Measurements from ENCODE around the gene DTHD1.

Gene DTHD1

GRCh38 chr4:36316607-36317006 is 35.2 kb downstream of the DTHD1 start:
- DNase-seq (ENCODE audit: low spot score) = no peak

GRCh38 chr4:36317721-36318120 is 36.3 kb downstream of the DTHD1 start:
- no peak for DNase-seq (ENCODE audit: low spot score)

GRCh38 chr4:36320117-36320896 is 38.9 kb downstream of the DTHD1 start:
- DNase-seq (ENCODE audit: low spot score) = no peak

GRCh38 chr4:36321176-36321575 is 39.8 kb downstream of the DTHD1 start:
- no peak for DNase-seq (ENCODE audit: low spot score)

GRCh38 chr4:36322921-36323354 is 41.5 kb downstream of the DTHD1 start:
- DNase-seq (ENCODE audit: low spot score) = peak; percentile 86

GRCh38 chr4:36323816-36324419 is 42.5 kb downstream of the DTHD1 start:
- DNase-seq (ENCODE audit: low spot score) = no peak

- DNase-seq (ENCODE audit: low spot score) = no peak
Measured at GRCh38 chr4:36324808-36325207, 43.4 kb downstream of the DTHD1 start.

GRCh38 chr4:36325499-36325898 is 44.1 kb downstream of the DTHD1 start:
- DNase-seq (ENCODE audit: low spot score) = peak; percentile 63

GRCh38 chr4:36325926-36326325 is 44.5 kb downstream of the DTHD1 start:
- DNase-seq (ENCODE audit: low spot score) = no peak

- DNase-seq (ENCODE audit: low spot score) = no peak
Measured at GRCh38 chr4:36326476-36327029, 45.1 kb downstream of the DTHD1 start.

- DNase-seq (ENCODE audit: low spot score) = no peak
Measured at GRCh38 chr4:36327400-36327799, 46.0 kb downstream of the DTHD1 start.

- no peak for DNase-seq (ENCODE audit: low spot score)
Measured at GRCh38 chr4:36328130-36328529, 46.7 kb downstream of the DTHD1 start.

GRCh38 chr4:36329228-36329627 is 47.8 kb downstream of the DTHD1 start:
- no peak for DNase-seq (ENCODE audit: low spot score)

GRCh38 chr4:36330796-36331195 is 49.4 kb downstream of the DTHD1 start:
- no peak for DNase-seq (ENCODE audit: low spot score)

- DNase-seq (ENCODE audit: low spot score) = peak; percentile 45
Measured at GRCh38 chr4:36332023-36332781, 50.8 kb downstream of the DTHD1 start.

GRCh38 chr4:36332782-36333131 is 51.3 kb downstream of the DTHD1 start:
- DNase-seq (ENCODE audit: low spot score) = peak; percentile 51

- DNase-seq (ENCODE audit: low spot score) = no peak
Measured at GRCh38 chr4:36333303-36333877, 52.0 kb downstream of the DTHD1 start.

- no peak for DNase-seq (ENCODE audit: low spot score)
Measured at GRCh38 chr4:36337665-36338185, 56.3 kb downstream of the DTHD1 start.

- no peak for DNase-seq (ENCODE audit: low spot score)
Measured at GRCh38 chr4:36338973-36339372, 57.6 kb downstream of the DTHD1 start.

GRCh38 chr4:36341936-36342335 is 60.5 kb downstream of the DTHD1 start:
- no peak for DNase-seq (ENCODE audit: low spot score)

GRCh38 chr4:36343501-36344175 is 62.2 kb downstream of the DTHD1 start:
- no peak for DNase-seq (ENCODE audit: low spot score)
